ENCODE measurements around the gene DNAJC4. TPM values are rescaled to one million over a fixed set of nuclear protein-coding genes. Genes with fewer than 3 reads are reported as not detected.

Gene DNAJC4
- total and polyA plus RNA-seq, 2 of the 8 experiments (the other 6 are each of a cell fraction or from before 2014, with no cell fraction given), result 14.6 to 31.0 TPM

GRCh38 chr11:64219755-64220154 lies 10.6 kb upstream of the DNAJC4 start:
- no peak overlapping the region for H2BK15ac ChIP-seq (ENCODE audit: low read length)
- H3K27ac ChIP-seq (ENCODE audit: low read depth, low read length), result no peak overlapping the region
- H3K9ac ChIP-seq (replicated peaks in 1 of 4; ENCODE audit: extremely low read depth in 1 of 4, low read depth in 3 of 4, low read length in 3 of 4), result no peak overlapping the region
- no peak overlapping the region for H2BK12ac ChIP-seq (ENCODE audit: low read depth, low read length)
- no peak overlapping the region for H2BK20ac ChIP-seq (ENCODE audit: low read length)
- no peak overlapping the region for H3K14ac ChIP-seq (ENCODE audit: insufficient read length)
- POLR2A ChIA-PET (ENCODE audit: partially characterized antibody), result interaction anchor here (1.0 to 14.1 kb wide), 9 partner anchors 11 to 50 kb away, joined by 3 to 253 read pairs (median 4); partner anchors contain the start of genes FERMT3, PLCB3, STIP1 and VEGFB
- no peak overlapping the region for H3K23ac ChIP-seq (ENCODE audit: insufficient read length)
- CTCF ChIA-PET (ENCODE audit: partially characterized antibody), result interaction anchor here (1.1 to 2.8 kb wide), 6 partner anchors 9 to 56 kb away, joined by 3 to 19 read pairs (median 4); partner anchors contain the start of genes FERMT3 and PLCB3
- no peak overlapping the region for H4K8ac ChIP-seq (ENCODE audit: extremely low read depth, insufficient read depth, low read length)
- no peaks in the 10 kb centered on the region for H3K23me2 ChIP-seq (ENCODE audit: low read depth, low read length)
- H3K9me3 ChIP-seq (ENCODE audit: insufficient read depth in 2 of 2, low read depth in 1 of 2, low read length in 1 of 2), result no peaks in the 10 kb centered on the region
- peaks cover 0 to 9% (median 5%) of the 10 kb centered on the region in 4 experiments; a peak in 5 of 8 replicates for H3K36me3 ChIP-seq (ENCODE audit: control insufficient read depth in 2 of 4, insufficient read depth in 4 of 4, low read length in 3 of 4)
- no peak overlapping the region for H3K4me3 ChIP-seq (ENCODE audit: extremely low read depth in 1 of 4, insufficient read depth in 2 of 4, low read depth in 3 of 4, low read length in 4 of 4)
- H4K91ac ChIP-seq (replicated peaks; ENCODE audit: insufficient read length, low read length), result no peak overlapping the region
- no peaks in the 10 kb centered on the region for H3K79me2 ChIP-seq (ENCODE audit: control insufficient read depth in 1 of 2, insufficient read depth in 2 of 2, low read length in 2 of 2)
- peaks cover 2 to 13% of the 10 kb centered on the region in 2 experiments for H4K20me1 ChIP-seq (replicated peaks in 1 of 2; ENCODE audit: control insufficient read depth in 1 of 2, insufficient read depth in 2 of 2, low read length in 2 of 2)
- DNase-seq (ENCODE audit: low read depth in 1 of 2, low spot score in 2 of 2), result no peak
- H3K4me1 ChIP-seq (replicated peaks in 1 of 4; ENCODE audit: control insufficient read depth in 3 of 4, insufficient read depth in 4 of 4, low read length in 3 of 4), result no peaks in the 10 kb centered on the region; a peak in 1 of 7 replicates
- FAIRE-seq, result no peak
- H2BK120ac ChIP-seq (replicated peaks; ENCODE audit: low read depth, low read length), result no peak overlapping the region
- no peaks in the 10 kb centered on the region for H3K79me1 ChIP-seq (ENCODE audit: low read depth, low read length)
- no peaks in the 10 kb centered on the region for H3K27me3 ChIP-seq (replicated peaks in 1 of 4; ENCODE audit: control insufficient read depth in 3 of 4, extremely low read depth in 1 of 4, insufficient read depth in 3 of 4, low read length in 3 of 4)
- H3K4me2 ChIP-seq (ENCODE audit: insufficient read depth in 1 of 2, low read depth in 2 of 2, low read length in 2 of 2), result no peak overlapping the region
- no peak overlapping the region for H2AFZ ChIP-seq (ENCODE audit: low read length)
- no peak overlapping the region for H3K18ac ChIP-seq (ENCODE audit: extremely low read depth, low read length)
- no peak overlapping the region for H3K4ac ChIP-seq (replicated peaks; ENCODE audit: insufficient read length, low read depth, low read length)
- 96% methylated on average over 10 of the region's 10 CpGs; no CpG with 5 or more reads in 1 of the 2 experiments for WGBS, 2 experiments (ENCODE audit: extremely low coverage in 1 of 2, insufficient coverage in 1 of 2, insufficient read length in 1 of 2, insufficient replicate concordance in 2 of 2, low coverage in 1 of 2, low lambda C conversion rate in 2 of 2, missing lambda C conversion rate in 1 of 2)
- no peak overlapping the region for H3K56ac ChIP-seq (replicated peaks; ENCODE audit: insufficient read length, low read depth, low read length)
- H4K5ac ChIP-seq (ENCODE audit: insufficient read length, low read depth, low read length), result no peak overlapping the region
- no peak overlapping the region for H2AK5ac ChIP-seq (ENCODE audit: low read depth, low read length)
- no peak overlapping the region for H2BK5ac ChIP-seq (ENCODE audit: low read depth, low read length)
- TF ChIP-seq SIN3A (conservative IDR thresholded peaks at IDR 0.05 in 1 of 2, IDR thresholded peaks at IDR 0.05 in 1 of 2; ENCODE audit: low read depth in 1 of 2, low read length in 2 of 2) (no peak), CREB1 (IDR thresholded peaks at IDR 0.05) (no peak), RNF2 (IDR thresholded peaks at IDR 0.05; ENCODE audit: borderline replicate concordance, low read depth, low read length, missing control alignments, poor library complexity, severe bottlenecking) (no peak), RFX5 (IDR thresholded peaks at IDR 0.05; ENCODE audit: borderline replicate concordance, low read depth, low read length) (no peak), POU5F1 (IDR thresholded peaks at IDR 0.05; ENCODE audit: low read depth, low read length) (no peak), EZH2 (IDR thresholded peaks at IDR 0.05; ENCODE audit: low read depth, low read length, severe bottlenecking) (no peak), POLR2A (IDR thresholded peaks at IDR 0.05; ENCODE audit: control extremely low read depth in 1 of 2, low read depth in 2 of 2, low read length in 2 of 2) (no peak), MAFK (IDR thresholded peaks at IDR 0.05; ENCODE audit: low read depth, low read length) (no peak), TAF1 (IDR thresholded peaks at IDR 0.05; ENCODE audit: low read depth, low read length) (no peak), SRF (IDR thresholded peaks at IDR 0.05; ENCODE audit: low read depth, low read length) (no peak), ZNF274 (IDR thresholded peaks at IDR 0.05; ENCODE audit: borderline replicate concordance, extremely low read depth, low read length) (no peak), GTF2F1 (IDR thresholded peaks at IDR 0.05; ENCODE audit: borderline replicate concordance, low read depth, low read length) (no peak), TCF12 (IDR thresholded peaks at IDR 0.05; ENCODE audit: low read depth, low read length) (no peak), RXRA (IDR thresholded peaks at IDR 0.05; ENCODE audit: insufficient read depth, low read depth, low read length) (no peak), CEBPB (IDR thresholded peaks at IDR 0.05; ENCODE audit: low read depth, low read length) (no peak)

Data from H1 (cell line).